Measurements from ENCODE around the gene JMJD1C. TPM values are rescaled to one million over a fixed set of nuclear protein-coding genes. Genes with fewer than 3 reads are reported as not detected.
"Not testable (repeated sequence)": the region's sequence is repeated elsewhere in the genome, so short reads cannot be mapped to it uniquely, and the experiment has no call there.

JMJD1C gene, protein sequence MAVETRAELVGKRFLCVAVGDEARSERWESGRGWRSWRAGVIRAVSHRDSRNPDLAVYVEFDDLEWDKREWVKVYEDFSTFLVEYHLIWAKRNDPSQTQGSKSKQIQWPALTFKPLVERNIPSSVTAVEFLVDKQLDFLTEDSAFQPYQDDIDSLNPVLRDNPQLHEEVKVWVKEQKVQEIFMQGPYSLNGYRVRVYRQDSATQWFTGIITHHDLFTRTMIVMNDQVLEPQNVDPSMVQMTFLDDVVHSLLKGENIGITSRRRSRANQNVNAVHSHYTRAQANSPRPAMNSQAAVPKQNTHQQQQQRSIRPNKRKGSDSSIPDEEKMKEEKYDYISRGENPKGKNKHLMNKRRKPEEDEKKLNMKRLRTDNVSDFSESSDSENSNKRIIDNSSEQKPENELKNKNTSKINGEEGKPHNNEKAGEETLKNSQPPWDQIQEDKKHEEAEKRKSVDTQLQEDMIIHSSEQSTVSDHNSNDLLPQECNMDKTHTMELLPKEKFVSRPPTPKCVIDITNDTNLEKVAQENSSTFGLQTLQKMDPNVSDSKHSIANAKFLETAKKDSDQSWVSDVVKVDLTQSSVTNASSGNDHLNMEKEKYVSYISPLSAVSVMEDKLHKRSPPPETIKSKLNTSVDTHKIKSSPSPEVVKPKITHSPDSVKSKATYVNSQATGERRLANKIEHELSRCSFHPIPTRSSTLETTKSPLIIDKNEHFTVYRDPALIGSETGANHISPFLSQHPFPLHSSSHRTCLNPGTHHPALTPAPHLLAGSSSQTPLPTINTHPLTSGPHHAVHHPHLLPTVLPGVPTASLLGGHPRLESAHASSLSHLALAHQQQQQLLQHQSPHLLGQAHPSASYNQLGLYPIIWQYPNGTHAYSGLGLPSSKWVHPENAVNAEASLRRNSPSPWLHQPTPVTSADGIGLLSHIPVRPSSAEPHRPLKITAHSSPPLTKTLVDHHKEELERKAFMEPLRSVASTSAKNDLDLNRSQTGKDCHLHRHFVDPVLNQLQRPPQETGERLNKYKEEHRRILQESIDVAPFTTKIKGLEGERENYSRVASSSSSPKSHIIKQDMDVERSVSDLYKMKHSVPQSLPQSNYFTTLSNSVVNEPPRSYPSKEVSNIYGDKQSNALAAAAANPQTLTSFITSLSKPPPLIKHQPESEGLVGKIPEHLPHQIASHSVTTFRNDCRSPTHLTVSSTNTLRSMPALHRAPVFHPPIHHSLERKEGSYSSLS (N-terminal part only)
- 100 to 1,000 TPM in 2 of 3 donors, 10 to 100 TPM in 1; 96.7 to 112 (median 108) TPM for polyA plus RNA-seq (ENCODE audit: insufficient read length in 3 of 3)

- peak; percentile 60 to 74 (median 73) for DNase-seq (ENCODE audit: low read depth in 3 of 3, low spot score in 2 of 3)
Observed at GRCh38 chr10:63465293-63466143, at the start of gene JMJD1C. Gene JMJD1C, minus strand, starts transcription at chr10:63465977. Its CDS starts 315 bp downstream, at chr10:63465662.

- DNase-seq (ENCODE audit: low read depth in 3 of 3, low spot score in 2 of 3) = no peak
Observed at GRCh38 chr10:63515002-63515763, 49.4 kb upstream of the JMJD1C start.

DNA sequence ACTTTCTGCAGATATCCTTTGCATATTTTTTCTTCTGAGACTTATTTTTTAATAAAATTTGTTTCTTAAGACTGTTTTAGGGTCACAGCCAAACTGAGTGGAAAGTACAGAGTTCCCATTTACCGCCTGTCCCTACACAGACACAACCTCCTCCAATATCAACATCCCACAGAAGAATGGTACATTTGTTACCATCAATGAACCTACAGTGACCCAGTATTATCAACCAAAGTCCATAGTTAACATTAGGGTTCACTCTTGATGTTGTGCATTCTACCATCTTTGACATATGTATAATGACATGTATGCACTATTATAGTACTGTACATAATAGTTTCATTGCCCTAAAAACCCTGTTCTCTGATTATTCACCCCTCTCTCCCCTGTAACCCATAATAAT is 40.8 kb upstream of the JMJD1C start:
- DNase-seq (ENCODE audit: low read depth in 3 of 3, low spot score in 2 of 3) = no peak

DNA sequence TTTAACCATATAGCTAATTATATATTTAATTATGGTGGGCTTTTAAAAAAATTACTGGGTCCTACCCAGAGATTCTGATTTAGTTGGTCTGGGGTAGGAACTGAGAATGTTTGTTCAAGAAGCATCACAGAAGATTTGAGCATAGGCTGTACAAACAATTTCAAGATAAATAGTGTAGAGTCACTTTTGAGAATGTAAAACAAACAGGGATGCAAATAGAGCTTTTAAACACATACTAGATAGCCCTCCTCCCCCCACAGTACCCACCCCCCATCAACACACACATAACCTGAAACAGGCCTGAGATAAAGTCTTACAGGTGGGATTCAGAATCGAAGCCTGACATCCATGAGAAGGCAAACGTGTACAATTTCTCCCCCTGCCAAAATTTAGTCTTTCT is 39.8 kb upstream of the JMJD1C start:
- DNase-seq (ENCODE audit: low read depth in 3 of 3, low spot score in 2 of 3) = no peak

DNA sequence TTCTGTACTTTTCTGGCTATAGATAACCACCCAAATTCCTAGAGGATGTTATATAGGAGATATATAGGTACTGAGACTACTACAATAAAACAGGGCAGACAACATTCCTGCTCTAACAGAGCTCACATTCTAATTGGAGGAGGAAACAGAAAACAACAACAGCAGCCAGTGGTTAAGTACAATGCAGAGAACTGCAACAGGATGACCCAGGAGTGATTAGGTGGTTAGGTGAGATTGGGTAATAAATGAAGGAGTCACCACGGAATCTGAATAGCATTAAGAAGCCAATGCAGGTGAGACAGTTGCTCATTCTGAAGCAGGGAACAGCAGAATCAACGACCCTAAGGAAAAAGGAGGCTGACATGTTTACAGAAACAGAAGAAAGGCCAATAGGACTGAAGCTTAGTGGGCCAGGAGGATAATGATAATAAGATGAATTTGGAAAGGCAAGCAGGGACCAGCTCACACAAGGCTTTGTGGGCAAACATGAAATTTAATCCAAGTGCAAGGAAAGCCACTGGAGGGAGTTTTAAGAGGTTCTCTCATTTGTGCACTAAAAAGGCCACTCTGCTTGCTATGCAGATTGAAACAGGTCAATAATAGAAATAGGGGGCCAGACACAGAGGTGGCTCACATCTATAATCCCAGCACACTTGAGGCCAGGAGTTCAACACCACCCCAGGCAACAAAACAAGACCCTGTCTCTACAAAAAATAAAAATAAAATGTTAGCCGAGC is 38.5 kb upstream of the JMJD1C start:
- no peak for DNase-seq (ENCODE audit: low read depth in 3 of 3, low spot score in 2 of 3)

DNA sequence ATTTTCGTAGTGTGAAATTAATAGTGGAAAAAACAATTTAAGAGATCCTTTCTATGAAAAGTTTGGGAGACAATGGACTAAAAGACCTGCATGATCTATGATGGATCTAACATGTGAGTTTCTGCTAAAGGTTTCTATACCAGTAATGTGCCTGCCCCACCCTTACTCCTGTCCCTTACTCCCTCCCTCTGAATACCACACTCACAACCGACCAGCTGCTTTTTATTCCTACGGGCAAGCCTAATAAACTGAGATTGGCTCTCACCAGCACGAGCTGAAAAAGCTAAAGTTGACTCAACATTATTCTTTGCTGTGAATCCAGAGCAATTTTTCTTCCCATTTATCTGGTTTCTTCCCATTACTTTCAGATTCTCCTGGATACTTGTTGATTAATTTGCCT is 37.6 kb upstream of the JMJD1C start:
- DNase-seq (ENCODE audit: low read depth in 3 of 3, low spot score in 2 of 3) = no peak

GRCh38 chr10:63502832-63503231 is 37.1 kb upstream of the JMJD1C start:
- DNase-seq (ENCODE audit: low read depth in 3 of 3, low spot score in 2 of 3) = no peak

DNA sequence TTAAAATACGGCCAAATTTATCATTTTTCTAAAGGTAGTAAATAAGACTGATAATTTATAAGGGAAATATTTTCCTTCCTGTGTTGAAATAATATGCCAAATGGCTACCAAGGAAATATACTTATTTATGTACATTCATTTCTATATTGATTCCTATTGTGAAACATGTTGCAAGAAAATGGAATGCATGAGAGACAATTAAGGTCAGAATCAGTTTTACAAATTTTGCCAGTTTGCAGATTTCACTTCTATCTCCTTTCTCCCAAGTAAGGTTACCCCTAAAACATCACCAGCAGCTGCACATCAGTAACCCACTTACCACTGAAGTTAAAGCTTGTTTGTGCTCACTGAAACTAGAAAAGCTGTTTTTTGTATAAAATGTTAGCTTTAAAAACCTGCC is 36.2 kb upstream of the JMJD1C start:
- no peak for DNase-seq (ENCODE audit: low read depth in 3 of 3, low spot score in 2 of 3)

DNA sequence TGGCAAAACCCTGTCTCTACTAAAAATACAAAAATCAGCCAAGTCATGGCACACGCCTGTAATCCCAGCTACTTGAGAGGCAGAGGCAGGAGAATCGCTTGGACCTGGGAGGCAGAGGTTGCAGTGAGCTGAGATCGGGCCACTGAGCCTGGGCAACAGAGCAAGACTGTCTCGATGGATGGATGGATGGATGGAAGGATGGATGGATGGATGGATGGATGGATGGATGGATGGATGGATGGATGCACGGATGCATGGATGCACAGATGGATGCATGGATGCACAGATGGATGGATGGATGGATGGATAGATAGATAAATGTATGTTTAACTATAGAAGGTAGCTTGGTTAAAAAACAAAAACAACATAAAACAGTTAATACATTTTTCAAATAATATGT is 34.8 kb upstream of the JMJD1C start:
- not testable (repeated sequence) for DNase-seq (ENCODE audit: low read depth in 3 of 3, low spot score in 2 of 3)

GRCh38 chr10:63498665-63499064 is 32.9 kb upstream of the JMJD1C start:
- DNase-seq (ENCODE audit: low read depth in 3 of 3, low spot score in 2 of 3) = no peak

DNA sequence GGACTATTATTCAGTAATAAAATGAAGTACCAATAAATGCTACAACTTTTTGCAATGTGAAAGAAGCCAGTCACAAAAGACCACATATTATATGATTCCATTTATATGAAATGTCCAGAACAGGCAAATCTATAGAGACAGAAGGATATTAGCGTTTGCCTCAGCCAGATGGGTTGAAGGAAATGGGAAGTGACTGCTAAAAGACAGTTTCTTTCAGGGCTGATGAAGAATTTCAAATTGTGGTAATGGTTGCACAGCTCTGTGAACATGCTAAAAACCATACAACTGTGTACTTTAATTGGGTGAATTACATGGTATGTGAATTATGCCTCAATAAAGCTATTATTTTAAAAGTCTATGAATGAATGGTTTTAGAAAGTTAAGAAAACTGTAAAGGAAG is 31.5 kb upstream of the JMJD1C start:
- DNase-seq (ENCODE audit: low read depth in 3 of 3, low spot score in 2 of 3) = no peak

DNA sequence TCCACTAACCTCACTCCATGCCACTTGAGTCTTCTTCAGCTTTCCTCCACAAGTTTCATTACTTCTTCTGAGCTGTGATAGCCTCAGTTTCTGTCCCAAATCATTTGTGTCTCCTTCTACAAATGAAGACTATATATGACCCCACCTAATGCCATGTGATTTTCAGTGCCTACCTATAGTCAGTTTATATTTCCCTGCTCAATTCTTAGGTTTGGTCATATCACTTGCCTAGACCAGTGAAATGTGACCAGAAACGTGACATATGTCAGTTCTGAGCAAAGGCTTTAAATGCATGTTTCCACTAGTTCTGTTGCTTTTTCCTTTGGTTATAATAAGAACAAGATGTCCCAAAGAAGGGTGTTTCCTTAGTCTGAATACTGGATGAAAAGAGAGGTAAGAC is 30.8 kb upstream of the JMJD1C start:
- DNase-seq (ENCODE audit: low read depth in 3 of 3, low spot score in 2 of 3) = no peak

- DNase-seq (ENCODE audit: low read depth in 3 of 3, low spot score in 2 of 3) = no peak
Observed at GRCh38 chr10:63494951-63495350, 29.2 kb upstream of the JMJD1C start.

GRCh38 chr10:63493004-63493403 is 27.2 kb upstream of the JMJD1C start:
- no peak for DNase-seq (ENCODE audit: low read depth in 3 of 3, low spot score in 2 of 3)

DNA sequence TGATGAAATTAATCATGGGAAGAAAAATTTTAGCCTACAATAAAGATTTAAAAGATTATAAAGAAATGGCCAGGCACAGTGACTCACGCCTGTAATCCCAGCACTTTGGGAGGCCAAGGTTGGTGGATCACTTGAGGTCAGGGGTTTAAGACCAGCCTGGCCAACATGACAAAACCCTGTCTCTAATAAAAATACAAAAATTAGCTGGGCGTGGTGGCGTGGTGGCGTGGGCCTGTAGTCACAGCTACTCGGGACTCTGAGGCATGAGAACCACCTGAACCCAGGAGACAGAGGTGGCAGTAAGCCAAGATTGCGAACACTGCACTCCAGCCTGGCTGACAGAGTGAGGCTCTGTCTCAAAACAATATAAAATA is 26.5 kb upstream of the JMJD1C start:
- DNase-seq (ENCODE audit: low read depth in 3 of 3, low spot score in 2 of 3) = not testable (repeated sequence)

- DNase-seq (ENCODE audit: low read depth in 3 of 3, low spot score in 2 of 3) = peak in 2 of 3 donors; percentile 7 to 29
Observed at GRCh38 chr10:63491588-63492316, 26.0 kb upstream of the JMJD1C start.

- no peak for DNase-seq (ENCODE audit: low read depth in 3 of 3, low spot score in 2 of 3)
Observed at GRCh38 chr10:63489838-63490237, 24.1 kb upstream of the JMJD1C start.

DNA sequence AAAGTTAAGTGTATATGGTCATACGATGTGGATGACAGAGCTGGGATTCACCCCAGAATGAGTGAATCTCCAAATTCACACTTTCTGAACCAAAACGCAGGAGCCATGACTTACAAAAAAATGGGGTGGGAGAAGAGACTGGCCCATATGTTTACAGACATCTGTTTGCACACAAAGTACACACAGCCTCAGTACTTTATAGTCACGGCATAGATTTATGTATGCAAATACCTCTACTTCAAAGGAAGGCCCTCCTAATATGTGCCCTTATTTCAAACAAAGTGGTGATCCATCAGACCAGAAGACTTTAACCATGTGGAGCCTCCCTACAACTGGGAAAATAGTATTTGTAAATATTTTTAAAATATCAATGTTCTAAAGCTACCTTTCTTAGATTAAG is 22.2 kb upstream of the JMJD1C start:
- DNase-seq (ENCODE audit: low read depth in 3 of 3, low spot score in 2 of 3) = no peak
